HG03039 (cell line): ENCODE results near the gene SLFN12L.
"Not testable (repeated sequence)": the region's sequence is repeated elsewhere in the genome, so short reads cannot be mapped to it uniquely, and the experiment has no call there.

Source experiments
- ATAC-seq: cut with Tn5 transposase; IDR thresholded peaks from one replicate; pipeline ENCODE4 v1.9.1; 2021; ENCODE audit warnings: mild to moderate bottlenecking, moderate library complexity; ENCODE audit not compliant: unreplicated experiment

The SLFN12L gene

GRCh38 chr17:35498448-35499178, 38.9 kb downstream of the SLFN12L start:
- ATAC-seq = no peak

- no peak for ATAC-seq
Measured at GRCh38 chr17:35496451-35497290, 40.8 kb downstream of the SLFN12L start.

GRCh38 chr17:35493040-35493439, 44.4 kb downstream of the SLFN12L start:
- no peak for ATAC-seq

- ATAC-seq = no peak
Measured at GRCh38 chr17:35491417-35491816, 46.1 kb downstream of the SLFN12L start.

- ATAC-seq = no peak
Measured at GRCh38 chr17:35489944-35490343, 47.5 kb downstream of the SLFN12L start.

- no peak for ATAC-seq
Measured at GRCh38 chr17:35488991-35489390, 48.5 kb downstream of the SLFN12L start.

- no peak for ATAC-seq
Measured at GRCh38 chr17:35486920-35487732, 50.4 kb downstream of the SLFN12L start.

- no peak for ATAC-seq
Measured at GRCh38 chr17:35479271-35479670, 58.2 kb downstream of the SLFN12L start.

- ATAC-seq = no peak
Measured at GRCh38 chr17:35477248-35477647, 60.2 kb downstream of the SLFN12L start.

- no peak for ATAC-seq
Measured at GRCh38 chr17:35476283-35476820, 61.1 kb downstream of the SLFN12L start.

- no peak for ATAC-seq
Measured at GRCh38 chr17:35468475-35468874, 69.0 kb downstream of the SLFN12L start.

- no peak for ATAC-seq
Measured at GRCh38 chr17:35467824-35468223, 69.7 kb downstream of the SLFN12L start.

GRCh38 chr17:35460354-35460851, 77.1 kb downstream of the SLFN12L start:
- ATAC-seq = peak; percentile 67

- ATAC-seq = not testable (repeated sequence)
Measured at GRCh38 chr17:35454035-35454434, 83.4 kb downstream of the SLFN12L start.

- ATAC-seq = no peak
Measured at GRCh38 chr17:35453171-35453570, 84.3 kb downstream of the SLFN12L start.

- ATAC-seq = no peak
Measured at GRCh38 chr17:35449371-35449931, 88.0 kb downstream of the SLFN12L start.

- ATAC-seq = no peak
Measured at GRCh38 chr17:35448899-35449227, 88.6 kb downstream of the SLFN12L start.

- peak; percentile 72 for ATAC-seq
Measured at GRCh38 chr17:35448214-35448898, 89.1 kb downstream of the SLFN12L start, which contains the start of gene SLFN13. SLFN13 (minus strand) TSS chr17:35448766; CDS start chr17:35445680, 3,086 bp downstream.

GRCh38 chr17:35447499-35447898, 90.0 kb downstream of the SLFN12L start:
- ATAC-seq = no peak

- no peak for ATAC-seq
Measured at GRCh38 chr17:35438433-35438832, 99.0 kb downstream of the SLFN12L start.
